Measurements from ENCODE around the gene APP. TPM values are rescaled to one million over a fixed set of nuclear protein-coding genes. Genes with fewer than 3 reads are reported as not detected.
"Not testable (repeated sequence)": the region's sequence is repeated elsewhere in the genome, so short reads cannot be mapped to it uniquely, and the experiment has no call there.

The APP gene
- total RNA-seq, 1 experiment from 2014 or later: 329 TPM

DNA sequence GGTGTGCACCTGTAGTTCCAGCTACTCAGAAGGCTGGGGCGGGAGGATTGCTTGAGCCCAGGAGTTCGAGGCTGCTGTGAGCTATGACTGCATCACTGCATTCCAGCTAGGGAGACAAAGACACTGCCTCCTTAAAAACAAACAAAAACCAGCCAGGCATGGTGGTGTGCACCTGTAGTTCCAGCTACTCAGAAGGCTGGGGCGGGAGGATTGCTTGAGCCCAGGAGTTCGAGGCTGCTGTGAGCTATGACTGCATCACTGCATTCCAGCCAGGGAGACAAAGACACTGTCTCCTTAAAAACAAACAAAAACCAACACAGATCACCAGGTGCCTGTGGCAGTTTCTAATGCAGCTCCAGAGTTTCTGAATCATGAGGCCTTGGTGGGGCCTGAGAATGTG, 147.2 kb downstream of the APP start:
- peak; percentile 6 for DNase-seq (ENCODE audit: low read depth)

DNA sequence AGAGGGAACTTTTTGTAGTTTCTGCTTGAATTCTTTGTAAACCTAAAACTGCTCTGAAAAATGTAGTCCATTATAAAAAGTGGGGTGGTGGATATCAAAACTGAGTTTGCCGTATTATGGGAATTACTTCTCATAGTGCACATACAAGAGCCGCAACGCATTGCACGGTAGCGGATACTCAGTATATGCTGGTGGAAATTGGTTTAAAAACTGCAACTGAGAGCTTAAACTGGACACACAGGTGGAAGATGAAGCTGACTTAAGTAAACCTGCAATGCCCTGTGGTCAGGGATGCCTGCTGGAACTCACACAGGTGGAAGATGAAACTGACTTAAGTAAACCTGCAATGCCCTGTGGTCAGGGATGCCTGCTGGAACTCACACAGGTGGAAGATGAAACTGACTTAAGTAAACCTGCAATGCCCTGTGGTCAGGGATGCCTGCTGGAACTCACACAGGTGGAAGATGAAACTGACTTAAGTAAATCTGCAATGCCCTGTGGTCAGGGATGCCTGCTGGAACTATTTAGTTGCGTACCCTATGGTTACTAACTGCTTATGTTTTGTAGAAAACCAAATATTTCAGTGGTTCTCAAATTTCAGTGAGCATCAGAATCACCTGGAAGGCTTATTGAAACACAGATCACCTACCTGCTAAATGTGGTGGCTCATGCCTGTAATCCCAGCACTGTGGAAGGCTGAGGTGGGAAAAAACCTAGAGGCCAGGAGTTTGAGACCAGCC, 147.8 kb downstream of the APP start:
- DNase-seq (ENCODE audit: low read depth): not testable (repeated sequence)

DNA sequence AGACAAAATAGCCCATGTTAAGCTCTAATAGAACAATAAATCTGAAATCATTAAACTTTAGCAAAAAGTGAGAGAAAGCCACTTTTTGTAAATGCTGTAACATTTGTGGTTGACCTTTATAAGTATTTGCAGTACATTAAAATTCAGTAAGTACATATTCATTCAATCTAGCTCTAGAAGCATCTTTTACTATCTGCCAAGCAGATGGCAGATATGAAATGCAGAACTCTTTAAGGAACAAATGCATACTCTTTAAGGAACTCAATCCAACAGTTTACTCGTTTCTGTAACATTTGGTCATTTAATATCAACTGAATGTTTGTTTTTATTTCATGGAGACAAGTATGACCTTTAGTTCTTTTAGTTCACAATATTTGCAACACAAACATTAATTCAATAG, 150.1 kb downstream of the APP start:
- no peak for DNase-seq (ENCODE audit: low read depth)

DNA sequence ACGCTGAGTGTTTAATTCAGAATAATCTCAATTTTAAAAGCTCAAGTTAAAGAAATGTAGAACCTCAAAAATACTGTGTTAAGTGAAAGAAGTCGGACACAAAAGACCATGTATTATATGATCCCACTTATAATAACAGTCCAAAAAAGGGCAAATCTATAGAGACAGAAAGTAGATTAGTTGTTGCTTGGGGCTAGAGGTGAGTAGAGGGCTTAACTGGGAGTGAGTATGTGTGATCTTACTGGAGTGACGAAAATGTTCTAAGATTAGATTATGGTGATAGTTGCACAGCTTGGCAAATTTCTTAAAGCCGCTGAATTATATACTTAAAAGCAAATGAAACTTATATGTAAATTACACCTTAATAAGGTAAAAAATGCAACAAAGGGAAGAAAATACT, 150.5 kb downstream of the APP start:
- no peak for DNase-seq (ENCODE audit: low read depth)

DNA sequence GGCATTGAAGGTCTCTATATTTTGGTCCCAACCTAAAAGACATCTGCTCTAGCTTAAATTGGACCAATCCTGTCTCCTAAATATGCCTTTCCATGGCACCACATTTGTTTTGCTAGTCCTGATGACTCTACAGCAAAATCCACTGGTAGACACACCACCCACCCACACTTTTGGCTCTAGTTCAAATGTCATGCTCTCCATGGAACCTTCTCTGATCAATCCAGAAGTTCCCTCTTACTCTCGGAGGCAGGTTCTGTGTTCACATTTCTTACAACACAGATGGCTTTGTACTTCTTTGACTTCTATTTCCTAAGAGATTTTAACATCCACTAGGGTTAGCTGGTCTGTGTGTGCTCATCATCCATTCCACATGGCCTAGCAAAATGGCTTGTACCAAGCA, 151.3 kb downstream of the APP start:
- no peak for DNase-seq (ENCODE audit: low read depth)

DNA sequence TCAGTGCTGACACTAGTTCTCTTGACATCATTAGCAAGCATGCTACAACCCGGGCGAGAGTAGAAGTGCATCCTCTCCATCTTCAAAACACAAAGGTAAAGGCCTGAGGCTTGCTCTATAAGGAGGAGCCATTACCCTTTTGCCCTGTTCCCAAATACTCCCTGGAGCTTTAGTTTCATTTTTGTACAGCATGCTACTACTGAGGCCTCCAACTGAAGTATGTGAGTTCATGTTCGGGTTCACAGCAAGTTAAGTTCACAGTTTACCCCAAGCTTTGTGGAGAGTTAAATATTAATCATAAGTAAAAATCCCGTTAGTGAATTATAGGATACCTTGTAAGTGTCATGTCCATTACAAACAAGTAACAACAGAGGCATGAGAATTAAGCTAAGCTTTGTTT, 156.6 kb downstream of the APP start:
- no peak for DNase-seq (ENCODE audit: low read depth)

DNA sequence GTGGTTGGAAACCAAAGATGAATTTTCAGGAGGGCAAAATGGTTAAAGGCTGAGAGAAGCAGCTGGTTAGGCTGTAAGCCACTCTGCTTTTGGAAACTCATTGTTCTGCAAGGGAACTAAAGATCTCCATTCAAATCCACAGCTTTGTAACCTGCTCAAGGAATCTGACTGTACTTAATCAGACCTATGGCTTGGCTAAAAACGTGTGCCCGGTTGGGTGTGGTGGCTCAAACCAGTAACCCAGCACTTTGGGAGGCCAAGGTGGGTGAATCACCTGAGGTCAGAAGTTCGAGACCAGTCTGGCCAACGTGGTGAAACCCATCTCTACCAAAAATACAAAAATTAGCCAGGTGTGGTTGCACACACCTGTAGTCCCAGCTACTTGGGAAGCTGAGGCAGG, 158.1 kb downstream of the APP start:
- DNase-seq (ENCODE audit: low read depth): not testable (repeated sequence)

DNA sequence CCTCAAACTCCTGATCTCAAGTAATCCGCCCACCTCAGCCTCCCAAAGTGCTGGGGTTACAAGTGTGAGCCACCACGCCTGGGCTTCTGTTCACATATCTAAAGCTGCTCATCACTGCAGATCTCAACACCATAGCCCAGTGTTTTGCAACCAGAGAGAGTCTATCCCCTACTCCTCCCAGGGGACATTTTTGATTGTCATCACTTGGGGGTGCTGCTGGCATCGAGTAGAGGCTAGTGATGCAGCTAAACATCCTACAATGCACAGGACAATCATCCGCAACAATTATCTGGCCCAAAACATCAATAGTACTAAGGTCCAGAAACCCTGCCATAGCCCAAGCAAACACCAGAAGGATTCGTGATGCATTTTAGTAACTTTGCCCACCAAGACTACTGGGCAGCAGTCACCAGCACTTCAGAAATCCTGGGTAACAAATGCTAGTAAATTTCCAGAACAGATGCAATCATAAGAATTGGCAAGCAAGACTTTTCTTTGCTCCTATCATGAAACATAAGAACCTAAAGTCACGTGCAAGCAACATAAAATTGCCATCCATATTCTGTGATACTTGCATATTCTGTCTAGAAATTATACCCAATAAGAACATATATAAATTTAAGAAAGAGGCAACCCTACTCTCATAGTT, 159.2 kb downstream of the APP start:
- no peak for DNase-seq (ENCODE audit: low read depth)

DNA sequence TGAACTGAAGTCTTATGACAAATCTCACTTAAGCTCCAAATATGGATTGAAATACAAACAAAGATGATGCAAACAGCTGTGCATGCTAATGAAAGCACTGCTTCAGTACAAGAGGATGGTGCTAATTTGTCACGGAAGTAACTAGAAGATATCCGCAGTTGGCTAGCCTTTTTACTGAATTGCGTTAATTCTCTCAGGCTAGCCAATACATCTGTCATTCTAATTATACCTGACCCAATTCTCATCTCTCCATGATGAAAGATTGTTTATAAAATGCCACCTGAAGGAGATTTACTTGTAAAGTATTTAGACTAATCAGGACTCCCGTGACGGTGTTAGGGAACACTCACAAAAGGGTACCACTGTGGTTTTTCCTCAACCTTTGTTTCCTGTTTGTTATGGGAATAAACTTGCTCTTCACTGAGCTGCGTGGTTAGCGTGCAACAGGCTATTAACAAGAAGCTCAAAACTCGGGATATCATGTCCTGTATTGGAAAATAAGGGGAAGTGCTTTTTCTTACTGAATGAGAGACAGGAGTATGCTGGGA, 162.5 kb downstream of the APP start:
- peak; percentile 73 for DNase-seq (ENCODE audit: low read depth)

DNA sequence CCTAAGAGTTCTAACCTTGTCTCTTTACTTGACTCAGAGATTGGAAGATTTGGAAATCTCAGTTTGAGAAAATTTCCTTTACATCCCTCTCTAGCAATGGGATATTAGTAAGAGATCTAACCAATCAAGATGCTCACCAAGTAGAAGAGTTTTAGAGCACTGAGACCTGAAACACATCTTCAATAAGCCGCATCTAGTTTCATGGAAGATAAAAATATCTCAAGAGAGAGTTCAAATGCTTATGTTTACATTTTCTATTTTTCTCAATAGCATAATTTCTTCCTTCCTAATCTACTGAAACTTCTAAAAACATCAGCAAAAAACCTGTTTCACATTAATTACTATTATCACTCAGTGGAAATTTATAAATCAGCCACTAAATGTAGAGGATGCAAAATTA, 165.1 kb downstream of the APP start:
- no peak for DNase-seq (ENCODE audit: low read depth)

DNA sequence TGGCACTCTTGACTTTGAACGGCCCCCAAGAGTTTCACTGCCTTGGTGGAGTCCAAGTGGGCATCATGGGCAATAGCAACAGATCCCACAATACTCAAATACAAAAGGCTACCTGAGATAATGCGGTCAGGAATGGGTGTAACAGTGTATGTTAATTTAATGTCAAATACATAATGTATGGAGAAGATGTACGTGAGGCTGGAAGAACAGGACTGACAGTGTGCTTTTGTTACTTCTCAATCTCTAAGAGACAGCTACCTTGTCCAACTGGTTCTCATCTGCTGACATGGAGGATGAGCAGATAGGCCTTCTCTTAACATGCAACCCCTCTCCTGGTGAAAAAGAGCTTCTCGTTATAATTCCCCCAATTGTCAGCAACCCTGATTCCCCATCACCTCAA, 167.2 kb downstream of the APP start:
- DNase-seq (ENCODE audit: low read depth): no peak

DNA sequence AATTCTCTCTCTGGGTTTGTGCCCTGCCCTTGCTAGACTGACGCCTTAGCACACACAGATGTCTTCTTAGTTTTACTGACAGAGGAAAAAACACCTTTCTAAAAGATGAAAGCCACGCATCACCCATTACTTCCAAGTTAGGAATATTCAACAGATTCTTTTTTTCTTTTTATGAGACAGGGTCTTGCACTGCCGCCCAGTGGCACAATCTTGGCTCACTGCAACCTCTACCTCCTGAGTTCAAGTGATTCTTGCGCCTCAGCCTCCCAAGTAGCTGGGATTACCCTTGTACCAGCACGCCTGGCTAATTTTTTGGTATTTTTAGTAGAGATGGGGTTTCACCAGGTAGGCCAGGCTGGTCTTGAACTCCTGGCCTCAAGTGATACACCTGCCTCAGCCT, 169.2 kb downstream of the APP start:
- DNase-seq (ENCODE audit: low read depth): no peak

DNA sequence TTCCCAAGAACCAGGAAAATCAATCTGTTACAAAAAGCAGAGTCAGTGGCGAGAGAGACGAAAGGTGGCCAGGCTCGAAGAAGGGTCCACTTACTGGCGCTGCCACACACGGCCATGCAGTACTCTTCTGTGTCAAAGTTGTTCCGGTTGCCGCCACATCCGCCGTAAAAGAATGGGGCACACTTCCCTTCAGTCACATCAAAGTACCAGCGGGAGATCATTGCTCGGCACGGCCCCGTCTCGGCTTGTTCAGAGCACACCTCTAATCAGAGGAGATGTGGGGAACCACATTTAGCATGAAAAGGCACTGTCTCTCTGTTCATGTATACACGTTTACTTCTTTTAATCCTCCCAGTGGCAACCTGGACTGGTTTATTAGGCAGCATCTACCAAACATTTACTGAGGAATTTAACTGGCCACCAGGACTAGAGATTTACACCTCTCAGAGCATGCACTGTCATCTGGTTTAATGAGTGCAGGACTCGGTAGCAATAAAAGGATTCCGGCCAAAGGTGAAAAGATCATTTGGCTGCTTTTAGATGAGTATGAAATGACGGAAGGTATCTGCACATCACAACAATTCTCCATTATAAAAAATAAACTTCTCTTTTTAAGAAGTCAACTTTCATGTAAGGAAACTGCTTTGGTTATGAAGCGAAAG, 170.5 kb downstream of the APP start:
- DNase-seq (ENCODE audit: low read depth): no peak

DNA sequence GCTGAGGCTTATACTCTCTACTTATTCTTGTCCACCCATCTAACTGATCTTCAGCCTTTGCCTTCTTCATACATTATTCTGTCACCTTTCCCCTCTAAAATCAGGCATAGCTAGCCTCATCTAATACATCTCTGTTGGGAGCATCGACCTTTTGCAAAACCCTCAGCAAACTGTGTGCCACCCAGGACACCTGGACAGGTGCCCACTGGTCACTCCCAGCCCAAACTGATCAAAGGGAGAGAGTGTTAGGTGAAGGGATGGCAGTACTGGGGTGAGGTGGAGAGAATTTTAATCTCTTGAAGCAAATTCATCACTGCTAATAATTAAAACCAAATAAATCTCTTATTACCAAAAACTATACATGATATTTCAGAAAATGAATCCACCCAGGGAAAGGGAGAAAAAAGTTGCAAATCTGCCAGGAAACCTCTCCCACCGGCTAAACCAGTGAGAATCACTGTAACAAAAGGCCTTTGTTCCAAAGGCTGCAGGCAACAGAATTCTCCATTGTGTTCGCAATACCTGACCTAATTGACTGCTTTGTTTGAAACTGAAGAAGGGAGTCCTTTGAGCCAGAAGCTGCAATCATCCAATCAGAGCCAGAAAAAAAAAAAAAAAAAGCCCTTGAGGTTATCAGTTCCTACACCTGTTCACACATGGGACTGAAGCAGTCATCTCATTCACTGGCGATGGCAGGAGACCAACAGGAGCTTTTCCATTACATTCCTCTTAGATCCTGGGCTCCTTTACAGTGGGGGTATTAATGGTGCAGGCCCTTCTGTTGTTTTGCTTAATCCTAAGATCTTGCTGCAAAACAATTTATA, 172.6 kb downstream of the APP start:
- DNase-seq (ENCODE audit: low read depth): peak; percentile 18

DNA sequence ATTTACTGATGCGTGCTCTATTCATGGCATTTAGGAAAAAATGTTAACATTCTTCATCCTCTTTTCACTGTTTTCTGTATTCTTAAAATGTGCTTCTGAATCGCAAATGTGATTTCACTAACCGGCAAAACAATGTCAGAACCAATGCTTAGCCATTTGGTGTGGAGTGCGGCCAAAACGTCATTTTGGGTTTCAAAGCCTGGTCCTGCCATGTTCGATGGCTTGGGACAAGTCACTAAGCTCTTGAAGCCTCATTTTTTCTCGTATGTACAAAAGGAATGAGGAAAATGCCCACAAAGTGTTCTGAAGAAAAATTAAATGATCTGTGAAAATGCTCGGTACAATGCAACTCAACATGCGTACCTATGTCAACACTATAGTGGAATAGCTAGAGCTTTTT, 175.3 kb downstream of the APP start:
- no peak for DNase-seq (ENCODE audit: low read depth)

DNA sequence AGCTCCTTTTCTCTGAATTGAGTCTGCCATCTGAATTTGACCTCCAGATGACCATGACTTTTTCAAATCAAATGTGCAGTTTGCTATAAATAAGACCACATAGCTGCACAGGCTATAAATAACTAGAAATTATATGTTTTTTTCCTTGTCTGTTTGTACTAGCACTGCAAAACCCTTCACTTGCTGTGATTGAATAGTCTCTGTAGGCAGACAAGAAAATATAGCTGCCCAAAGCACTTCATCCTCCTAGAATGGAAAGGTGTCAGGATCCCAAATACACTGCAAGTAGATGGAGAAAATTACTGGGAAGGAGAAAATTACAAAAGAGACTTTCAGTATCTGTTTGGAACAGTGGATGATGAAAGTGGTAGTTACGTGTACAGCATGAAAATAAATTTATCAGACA, 175.8 kb downstream of the APP start:
- DNase-seq (ENCODE audit: low read depth): no peak

DNA sequence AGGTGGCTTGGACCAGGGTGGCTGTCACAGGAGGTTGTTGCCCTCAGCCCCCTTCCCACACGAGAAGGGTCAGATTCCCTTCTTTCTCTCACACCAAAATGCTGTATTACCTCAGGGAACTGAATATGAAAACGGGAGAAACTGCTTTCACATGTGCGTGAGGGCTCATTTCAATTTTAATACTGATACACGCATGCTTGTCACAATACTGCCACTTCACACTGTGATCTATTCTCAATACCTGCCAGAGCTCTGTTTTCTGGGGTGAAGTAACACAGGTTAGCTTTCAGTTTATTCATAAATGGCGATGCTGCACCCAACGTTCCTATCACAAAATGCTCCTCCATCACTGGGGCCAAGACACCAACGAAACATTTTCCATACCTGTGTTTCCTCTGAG, 181.8 kb downstream of the APP start:
- no peak for DNase-seq (ENCODE audit: low read depth)

DNA sequence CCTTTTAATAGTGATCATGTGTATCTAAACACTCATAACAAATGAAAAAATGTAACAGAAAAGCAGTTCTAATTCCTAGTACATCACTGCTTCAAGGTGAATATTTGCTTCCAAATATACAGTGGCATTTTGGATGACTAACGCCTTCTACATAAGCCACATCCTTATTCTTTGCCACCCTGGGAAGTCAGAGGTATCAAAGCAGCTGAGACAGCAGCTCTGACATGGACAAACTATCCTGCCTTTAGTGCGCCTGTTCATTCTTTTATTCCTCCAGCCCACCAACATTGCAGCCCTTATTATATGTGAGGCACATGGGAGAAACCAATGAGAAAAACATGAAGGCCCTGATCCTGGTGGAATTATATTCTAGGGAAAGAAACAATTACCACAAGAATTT, 183.0 kb downstream of the APP start:
- peak; percentile 51 for DNase-seq (ENCODE audit: low read depth)

DNA sequence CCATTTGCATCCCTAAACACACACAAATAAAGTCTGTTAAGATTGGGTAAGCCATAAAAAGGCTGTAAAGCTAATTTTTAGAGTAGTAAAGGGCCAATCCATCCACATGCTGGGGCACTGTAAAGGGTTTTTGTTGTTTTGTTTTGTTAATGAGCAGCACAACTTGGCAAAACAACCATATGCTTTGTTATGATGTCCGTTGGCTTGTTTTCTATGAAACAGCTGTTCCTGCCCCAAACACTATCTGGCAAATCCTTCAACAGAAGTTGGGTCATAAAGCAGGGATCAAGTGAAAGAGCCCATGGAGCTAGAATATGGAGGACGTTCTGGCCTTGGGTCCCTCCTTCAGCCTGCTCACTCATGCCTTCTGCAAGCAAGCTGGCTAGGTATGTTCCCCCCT, 183.6 kb downstream of the APP start:
- DNase-seq (ENCODE audit: low read depth): peak; percentile 42

DNA sequence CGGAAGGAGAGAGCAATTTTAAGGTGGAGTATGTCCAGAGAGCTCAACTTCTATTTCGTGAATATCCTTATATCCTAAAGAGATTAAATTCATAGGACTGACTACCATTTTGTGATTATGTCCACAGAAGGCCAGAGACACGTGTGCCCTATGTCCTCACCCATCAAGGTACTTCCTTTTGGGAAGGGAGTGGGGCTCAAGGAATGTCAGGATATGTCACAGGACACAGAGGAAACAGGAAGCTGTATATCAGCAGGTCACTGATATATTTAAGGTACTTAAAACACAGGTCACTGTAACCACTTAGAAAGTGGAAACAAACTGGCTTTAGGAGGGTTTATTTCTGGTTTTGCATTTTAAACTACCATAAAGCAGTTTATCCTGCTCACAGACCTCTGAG, 184.6 kb downstream of the APP start:
- no peak for DNase-seq (ENCODE audit: low read depth)

DNA sequence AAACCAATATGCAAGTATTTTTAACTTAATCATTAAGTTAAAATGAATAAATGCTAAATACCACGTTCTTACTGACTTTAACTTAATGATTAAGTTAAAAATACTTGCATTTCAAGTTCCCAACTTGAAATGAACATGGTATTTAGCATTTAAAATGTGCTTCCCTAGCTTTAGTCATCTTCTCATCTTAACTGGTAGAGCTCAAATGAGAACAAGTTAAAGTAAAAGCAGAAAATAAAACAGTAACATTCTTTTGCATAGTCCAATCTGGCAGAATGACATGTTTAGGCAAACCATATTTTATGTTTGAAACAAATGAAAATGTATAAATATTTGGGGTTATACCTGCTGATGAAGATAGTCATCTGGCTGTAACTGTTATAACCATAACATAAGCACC, 186.0 kb downstream of the APP start:
- no peak for DNase-seq (ENCODE audit: low read depth)

DNA sequence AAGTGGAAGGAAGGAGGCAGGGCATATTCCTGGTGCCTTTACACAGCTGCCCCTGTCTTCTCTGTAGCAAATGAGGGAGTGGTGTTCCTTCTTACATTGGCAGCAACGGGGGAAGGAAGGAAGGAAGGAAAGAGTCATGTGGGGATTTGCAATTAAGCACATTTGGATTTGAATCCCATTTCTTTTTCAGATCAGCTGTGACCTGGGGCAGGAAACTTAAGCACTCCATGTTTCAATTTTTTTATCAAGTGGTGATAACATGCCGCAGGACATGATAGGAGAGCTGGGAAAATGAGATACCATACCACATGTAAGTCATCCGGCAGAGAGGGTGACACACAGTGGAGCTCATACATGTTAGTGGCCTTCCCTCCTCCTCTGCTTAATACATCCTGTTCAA, 186.8 kb downstream of the APP start:
- DNase-seq (ENCODE audit: low read depth): peak; percentile 31
